CD4-positive, alpha-beta T cell treated with Interleukin-17A for 1 hour (primary cell): ENCODE data around the gene CLIC3.

Experiments
- DNase-seq: peaks from one replicate; pipeline ENCODE4 v3.0.0-alpha.2; 2020

CLIC3 gene

DNA sequence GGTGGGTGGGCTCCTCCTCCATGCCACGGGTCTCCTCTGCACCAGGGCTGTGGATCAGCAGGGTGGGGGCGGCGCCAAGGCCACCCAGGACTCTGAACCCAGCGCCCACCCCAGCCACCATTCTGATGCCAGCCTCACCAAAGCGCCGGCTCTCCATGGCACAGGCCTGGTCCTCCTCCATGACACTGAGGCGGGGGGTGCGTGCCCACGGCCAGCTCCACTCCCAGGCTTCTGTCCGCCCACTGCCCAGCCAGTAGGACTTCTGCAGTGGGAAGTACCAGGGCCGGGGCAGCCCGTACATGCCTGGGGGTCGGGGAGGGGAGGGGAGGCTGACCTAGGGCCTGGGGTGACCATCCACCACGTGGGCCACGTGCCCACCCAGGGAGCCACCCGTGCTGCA lies 20.1 kb upstream of the CLIC3 start:
- no peak for DNase-seq

DNA sequence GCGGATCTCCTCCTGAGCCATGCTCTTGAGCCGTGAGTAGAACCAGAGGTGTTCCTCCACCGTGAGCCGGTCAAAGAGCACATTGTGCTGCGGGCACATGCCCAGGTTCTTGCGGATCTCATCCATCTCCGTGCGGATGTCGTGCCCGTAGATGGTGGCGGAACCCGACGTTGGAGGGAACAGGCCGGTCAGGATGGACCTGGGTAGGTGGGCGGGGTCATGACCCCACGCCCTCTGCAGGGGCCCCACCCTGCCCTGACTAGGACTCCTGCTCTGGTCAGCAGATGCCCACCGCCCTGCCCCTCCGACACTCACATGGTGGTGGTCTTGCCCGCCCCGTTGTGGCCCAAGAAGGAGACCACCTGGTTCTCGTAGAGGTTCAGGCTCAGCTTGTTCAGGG lies 19.6 kb upstream of the CLIC3 start:
- no peak for DNase-seq

DNA sequence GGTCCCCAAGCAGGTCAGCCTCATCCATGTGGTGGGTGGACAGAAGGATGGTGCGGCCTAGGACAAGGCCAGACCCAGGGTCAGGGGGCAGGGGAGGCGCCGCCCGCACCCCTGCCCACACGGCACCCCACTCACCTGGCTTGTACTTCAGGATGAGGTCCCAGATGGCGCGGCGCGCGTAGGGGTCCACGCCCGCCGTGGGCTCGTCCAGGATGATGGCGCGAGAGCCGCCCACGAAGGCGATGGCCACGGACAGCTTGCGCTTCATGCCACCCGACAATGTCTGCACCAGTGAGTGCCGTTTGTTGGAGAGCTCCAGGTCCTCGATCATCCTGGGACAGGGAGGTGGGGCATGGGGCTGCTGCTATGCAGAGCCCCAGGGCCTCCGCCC lies 19.2 kb upstream of the CLIC3 start:
- DNase-seq: no peak

DNA sequence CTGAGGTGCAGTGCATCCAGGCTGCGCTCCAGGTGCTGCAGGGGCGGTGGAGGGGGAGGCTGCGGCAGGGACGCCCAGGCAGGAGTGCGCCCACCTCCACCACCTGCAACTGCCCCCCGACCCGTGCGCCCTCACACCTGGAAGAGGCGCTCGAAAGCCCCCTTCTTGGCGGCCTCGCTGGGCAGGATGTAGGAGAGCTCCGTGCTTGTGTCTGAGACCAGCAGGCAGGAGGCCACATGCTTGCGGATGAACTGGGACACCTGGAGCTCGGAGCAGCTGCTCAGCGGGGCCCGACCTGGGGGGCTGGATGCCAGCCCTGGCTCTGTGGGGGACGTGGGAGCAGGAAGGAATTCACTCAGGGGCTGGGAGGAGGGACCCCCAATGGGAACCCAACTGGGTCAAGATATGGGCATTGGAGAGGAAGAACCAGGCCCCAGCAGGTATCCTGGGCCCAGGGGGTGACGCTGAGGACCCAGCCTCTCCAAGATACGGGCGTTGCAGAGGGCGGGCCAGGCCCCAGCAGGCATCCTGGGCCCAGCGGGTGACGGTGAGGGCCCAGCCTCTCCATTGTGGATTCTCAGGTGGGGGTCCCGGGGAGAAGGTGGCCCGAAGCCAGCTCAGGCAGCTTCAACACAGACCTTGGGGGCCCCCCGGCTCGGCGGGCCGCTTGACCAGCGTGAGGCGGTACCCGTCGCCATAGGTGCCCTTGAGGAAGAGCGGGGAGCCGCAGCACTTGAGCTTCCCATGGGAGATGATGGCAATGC lies 18.6 kb upstream of the CLIC3 start:
- no peak for DNase-seq

DNA sequence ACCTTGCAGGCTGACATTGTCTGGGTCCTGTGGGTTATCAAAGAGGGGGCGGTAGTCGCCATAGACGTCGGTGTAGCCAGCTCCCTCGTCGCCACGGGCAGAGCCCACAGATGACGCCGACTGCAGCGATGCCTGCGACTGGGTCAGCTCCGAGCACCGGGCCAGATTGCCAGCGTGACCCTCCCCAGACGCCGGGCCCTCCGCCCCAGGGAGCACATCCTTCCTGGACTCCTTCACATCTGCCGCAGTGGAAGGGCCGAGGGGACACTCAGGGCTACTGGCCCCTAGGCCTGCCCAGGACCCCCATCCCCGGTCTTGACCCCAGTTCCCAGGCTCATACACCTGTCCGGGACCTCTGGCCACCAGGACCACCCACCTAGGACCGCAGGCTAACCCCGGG lies 17.8 kb upstream of the CLIC3 start:
- no peak for DNase-seq

DNA sequence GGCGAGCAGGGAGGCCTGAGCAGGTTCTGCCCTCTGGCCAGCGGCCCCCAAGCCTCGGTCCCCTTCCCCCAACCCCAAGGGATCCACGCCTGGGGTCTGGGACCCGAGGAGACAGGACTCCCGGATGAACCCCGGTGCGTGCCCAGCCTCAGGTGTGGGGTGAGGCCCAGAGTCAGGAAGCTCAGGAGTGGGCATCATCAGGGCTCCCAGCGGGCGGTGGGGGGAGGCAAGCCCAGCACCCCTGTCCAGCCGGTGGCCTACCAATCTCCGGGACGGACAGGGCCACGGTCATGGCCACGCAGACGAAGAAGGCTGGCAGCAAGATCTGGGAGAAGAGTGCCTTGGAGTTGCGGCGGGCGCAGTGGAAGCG lies 17.2 kb upstream of the CLIC3 start:
- no peak for DNase-seq

DNA sequence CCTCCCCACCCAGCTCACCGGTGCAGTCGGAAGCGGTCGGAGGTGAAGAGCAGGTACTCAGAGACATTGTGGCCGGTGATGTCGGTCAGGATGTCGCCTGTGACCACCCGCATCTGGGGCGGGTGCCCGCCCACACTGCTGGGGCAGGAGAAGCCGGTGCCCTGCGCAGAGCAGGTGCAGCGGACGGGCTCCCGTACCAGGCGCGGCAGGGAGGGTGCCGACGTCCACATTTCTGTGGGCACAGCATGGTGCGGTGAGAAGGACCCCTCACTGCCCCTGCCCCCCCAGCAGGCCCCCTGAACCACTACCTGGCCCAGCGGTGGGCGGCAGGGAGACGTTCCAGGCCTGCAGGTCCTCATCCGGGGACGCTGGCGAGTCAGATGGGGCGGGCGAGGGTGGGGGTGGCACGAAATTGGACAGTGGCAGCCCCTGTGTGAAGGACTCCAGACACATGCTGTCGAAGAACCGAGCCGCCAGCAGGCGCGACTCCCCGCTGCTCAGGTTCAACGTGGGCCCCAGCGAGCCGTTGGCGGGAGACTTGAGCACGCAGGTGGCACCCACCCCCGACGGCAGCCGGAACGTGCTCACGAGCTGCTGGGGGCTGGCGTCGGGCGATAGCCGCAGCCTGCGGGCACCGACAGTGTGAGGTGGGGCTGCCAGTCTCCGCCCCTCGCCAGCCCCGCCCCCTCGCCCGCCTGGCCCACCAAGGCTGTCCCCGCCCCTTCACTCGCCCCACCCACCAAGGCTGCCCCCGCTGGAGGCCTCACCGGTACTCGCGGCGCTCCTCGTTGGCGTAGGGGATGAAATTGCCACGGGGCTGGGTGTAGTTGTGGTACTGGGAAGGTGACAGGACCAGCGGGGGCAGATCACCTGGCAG lies 16.6 kb upstream of the CLIC3 start:
- no peak for DNase-seq

DNA sequence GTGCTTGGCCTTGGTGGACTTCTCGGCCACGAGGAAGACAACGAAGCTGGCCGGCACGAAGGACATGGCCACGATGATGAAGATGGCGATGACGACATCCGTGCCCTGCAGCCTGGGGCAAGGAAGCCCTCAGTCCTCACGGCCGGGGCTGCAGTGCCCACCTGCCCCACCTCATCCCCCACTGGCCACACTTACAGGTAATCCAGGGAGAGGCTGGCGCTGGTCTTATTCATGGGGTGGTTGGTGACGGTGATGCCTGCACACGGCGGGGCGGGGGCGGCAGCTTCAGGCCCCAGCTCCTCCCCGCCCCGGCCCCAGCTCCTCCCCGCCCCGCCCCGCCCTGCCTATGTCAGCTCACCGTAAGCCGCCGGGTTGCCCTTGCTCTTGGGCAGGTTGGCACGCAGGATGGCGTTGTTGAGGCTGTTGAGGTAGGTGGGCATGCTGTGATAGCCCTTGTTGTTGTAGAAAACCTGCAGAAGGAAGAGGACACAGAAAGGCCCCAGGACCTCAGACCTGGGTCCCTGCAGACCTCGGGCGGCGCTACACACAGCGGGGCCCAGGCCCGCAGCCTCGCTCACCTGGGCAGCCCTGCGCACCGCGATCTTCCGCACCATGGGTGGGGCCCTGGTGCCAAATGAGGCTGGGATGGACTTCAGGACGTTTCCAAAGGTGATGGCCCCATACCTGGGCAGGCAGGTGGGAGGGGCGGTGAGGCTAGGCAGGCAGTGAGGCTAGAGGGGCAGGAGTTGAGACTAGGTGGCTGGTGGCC lies 15.7 kb upstream of the CLIC3 start:
- no peak for DNase-seq

DNA sequence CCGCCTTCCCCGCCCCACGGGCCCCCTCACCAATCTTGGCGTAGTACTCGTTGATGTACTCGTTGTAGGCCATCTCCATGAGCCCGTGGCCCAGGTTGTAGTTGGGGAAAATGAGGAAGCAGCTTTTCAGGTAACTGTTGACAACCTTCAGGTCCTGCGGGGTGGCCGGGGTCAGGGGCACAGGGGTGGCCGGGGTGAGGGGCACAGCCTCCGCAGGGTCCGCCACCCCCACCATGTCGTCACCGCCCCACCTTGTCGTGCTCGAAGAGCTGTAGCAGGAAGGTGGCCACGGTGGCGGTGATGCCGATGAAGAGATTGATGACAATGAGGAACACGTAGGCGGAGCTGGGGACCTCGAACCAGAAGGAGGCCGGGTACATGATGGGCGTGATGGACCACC lies 14.8 kb upstream of the CLIC3 start:
- DNase-seq: no peak

DNA sequence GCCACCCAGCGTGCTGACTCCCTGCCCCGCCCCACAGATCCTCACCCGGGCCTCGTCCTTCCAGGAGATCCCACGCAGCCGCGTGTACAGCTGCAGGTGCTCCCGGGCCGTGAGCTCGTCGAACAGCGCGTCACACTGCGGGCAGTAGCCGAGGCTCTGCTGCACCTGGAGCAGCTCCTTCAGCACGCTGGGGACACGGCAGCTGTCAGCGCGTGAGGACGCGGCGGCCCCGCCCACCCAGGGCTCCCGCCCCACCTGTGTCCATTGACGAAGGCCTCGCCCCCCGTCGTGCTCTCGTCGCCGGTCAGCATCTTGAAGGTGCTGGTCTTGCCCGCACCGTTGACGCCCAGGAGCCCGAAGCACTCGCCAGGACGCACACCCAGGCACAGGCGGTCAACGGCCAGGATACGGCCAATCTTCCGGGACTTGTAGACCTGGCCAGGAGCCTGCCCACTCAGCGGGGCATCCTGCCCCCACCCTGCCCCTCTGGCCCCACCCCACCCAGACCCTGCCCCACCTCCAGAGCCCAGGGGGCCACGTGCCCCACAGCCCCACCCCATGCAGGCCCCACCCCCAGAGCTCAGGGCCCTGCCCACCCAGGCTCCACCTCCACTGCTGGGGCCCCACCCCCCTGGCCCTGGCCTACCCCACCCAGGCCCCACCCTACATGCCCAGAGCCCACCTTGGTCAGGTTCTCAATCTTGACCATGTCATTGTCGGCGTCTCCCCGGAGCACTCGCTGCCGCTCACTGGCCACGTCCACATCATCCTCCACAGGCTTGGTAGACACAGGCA lies 13.8 kb upstream of the CLIC3 start:
- no peak for DNase-seq

DNA sequence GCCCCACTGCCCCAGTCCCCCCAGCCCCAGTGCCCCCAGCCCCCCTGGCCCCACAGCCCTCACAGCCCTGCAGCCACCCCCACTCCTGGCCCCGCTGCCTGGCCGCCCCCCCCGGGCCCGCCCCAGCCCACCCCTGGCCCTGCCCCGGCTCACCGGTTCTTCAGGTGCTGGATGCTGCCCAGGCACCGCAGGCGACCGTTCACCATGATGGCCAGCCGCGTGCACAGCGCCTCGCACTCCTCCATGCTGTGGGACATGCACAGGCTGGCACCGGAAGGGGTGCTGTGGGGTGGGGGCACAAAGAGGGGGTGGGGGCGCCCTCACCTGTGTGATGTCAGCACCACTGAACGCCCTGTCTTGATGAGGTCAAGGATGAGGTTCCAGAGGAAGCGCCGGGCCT lies 12.8 kb upstream of the CLIC3 start:
- DNase-seq: no peak

DNA sequence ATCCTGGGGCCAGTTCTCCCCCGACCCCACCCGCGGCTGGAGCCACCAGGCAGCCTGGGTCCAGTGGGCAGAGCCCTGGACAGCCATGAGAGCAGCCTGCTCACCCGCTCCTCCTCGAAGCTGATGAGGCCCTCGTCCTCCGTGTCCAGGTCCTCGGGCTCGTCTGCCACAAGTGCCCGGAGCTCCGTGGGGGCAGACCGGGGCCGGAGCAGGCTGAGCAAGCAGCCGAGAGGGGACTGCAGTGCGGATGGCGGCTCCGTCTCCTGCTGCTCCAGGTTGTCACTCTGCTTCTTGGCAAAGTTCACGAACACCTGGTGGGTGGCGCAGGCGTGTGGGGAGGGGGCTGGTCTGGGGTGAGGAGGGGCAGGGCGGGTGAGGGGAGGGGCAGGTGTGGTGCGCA lies 11.9 kb upstream of the CLIC3 start:
- DNase-seq: no peak

DNA sequence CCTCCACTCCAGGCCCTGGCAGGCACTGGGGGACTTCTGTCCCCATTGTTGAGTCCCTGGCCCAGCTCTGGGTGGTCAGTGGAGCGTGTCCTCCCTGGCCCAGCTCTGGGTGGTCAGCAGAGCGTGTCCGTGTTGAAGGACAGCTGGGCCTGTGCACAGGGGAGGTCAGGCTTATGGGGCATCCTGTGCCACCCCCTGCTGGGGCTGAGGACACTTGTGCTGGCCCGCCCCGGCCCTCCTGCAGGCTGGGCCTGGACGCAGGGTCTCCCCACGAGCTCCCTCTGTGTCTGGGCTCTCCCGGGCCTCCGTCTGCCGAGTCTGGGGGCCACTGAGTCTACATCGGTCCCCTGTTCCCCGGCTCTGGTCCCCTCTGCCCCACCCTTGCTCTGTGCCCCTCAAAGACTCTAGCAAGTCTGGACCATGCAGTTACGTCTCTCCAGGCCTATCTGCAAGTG lies 11.5 kb upstream of the CLIC3 start:
- no peak for DNase-seq

DNA sequence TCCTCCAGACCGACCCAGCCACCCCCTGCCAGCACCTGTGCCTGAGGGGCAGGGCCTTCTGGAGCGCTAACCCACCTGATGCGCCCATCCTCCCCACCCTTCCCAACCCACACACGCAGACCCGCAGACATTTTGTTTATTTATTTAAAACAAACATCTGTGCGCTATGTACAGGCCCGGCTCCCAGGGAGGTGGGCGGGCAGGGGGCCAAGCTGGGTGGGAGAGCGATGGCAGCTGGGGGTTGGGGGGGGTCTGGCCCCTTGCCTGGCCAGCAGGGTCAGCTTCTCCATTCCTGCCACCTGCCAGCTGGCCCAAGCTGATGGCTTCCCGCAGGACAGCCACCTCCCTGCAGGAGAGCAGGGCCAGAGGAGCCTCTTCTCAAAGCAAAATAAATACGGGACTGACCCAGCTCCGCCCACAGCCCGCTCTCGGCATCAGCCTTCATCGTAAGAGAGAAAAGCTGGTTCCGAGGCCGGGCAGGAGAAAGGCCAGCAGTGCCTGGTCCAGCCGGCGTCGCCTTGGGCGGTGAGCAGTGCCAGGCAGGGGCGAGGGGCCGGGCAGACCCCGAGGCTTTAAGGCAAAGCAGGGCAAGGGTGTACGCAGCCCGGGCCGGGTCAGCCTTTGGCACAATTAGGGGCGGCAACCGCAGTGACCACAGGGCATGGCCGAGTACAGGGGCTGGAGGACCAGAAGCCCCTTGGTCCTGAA lies 10.9 kb upstream of the CLIC3 start:
- DNase-seq: no peak

DNA sequence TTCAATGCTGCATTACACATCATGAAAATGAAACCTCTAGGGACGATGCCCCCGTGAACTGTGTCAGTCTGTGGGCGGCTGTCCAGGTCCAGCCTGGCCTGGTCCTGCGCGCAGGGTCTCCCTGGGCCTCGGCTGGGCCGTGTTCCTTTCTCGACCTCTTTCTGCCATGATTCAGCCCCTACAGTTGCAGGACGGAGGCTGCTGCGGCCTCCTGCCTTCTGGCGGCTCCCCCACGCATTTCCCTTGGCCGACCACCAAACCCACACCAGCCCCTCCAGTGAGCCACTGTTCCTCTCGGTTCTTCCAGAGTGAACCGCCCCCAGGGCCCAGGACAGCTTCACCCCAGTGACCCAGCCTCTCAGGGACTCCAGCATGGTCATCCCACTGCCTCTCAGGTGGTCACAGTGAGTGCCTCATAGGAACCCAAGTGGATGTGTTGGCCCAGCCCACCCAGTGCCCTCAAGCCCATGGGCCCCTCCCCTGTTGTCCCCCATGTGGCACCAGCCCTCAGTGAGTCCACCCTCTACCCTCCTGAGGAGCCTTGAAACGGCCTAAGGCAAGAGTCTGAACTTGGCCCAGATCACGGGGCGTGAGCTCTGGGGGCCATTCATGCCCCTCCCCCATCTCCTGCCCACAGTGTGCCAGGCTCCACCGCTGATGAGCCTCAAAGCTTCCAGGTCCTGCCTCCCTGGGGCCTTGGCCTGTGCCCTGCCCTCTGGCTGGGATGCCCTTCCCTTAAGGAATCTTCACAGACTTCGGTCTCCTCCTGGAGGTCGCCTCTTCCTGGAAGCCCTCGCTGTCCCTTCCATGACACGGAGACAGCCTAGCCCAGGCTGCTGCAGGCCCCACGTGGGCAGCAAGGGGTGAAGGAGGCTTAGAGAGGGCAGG lies 10.0 kb upstream of the CLIC3 start:
- DNase-seq: no peak

DNA sequence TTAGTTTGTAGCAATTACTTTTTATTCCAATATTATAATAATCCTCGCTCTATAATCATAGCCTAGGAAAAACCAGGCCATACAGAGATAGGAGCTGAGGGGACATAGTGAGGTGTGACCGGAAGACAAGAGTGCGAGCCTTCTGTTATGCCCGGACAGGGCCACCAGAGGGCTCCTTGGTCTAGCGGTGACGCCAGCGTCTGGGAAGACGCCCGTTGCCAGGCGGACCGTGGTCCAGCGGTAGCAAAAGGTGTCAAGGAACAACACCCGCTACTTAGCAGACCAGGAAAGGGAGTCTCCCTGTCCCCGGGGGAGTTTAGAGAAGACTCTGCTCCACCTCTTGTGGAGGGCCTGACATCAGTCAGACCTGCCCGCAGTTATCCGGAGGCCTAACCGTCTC lies 7.9 kb upstream of the CLIC3 start:
- DNase-seq: peak; percentile 35

DNA sequence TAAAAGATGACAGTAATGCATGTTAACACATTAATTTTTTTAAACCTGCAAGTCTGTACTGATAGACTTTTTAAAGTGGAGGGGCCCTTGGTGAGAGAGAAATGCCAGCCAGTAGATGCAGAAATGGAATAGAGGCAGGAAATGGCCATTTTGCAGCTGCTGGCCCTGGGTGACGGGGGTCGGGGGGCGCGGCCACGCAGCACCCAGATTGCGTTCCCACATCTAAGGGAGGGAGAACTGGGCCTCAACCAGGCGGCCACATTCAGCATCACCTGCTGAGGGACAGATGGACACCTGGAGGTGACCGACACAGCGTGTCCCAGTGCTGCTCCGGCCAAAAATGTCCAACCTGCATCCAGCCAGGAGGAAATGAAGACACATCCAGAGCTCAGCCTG lies 6.3 kb upstream of the CLIC3 start:
- DNase-seq: no peak

DNA sequence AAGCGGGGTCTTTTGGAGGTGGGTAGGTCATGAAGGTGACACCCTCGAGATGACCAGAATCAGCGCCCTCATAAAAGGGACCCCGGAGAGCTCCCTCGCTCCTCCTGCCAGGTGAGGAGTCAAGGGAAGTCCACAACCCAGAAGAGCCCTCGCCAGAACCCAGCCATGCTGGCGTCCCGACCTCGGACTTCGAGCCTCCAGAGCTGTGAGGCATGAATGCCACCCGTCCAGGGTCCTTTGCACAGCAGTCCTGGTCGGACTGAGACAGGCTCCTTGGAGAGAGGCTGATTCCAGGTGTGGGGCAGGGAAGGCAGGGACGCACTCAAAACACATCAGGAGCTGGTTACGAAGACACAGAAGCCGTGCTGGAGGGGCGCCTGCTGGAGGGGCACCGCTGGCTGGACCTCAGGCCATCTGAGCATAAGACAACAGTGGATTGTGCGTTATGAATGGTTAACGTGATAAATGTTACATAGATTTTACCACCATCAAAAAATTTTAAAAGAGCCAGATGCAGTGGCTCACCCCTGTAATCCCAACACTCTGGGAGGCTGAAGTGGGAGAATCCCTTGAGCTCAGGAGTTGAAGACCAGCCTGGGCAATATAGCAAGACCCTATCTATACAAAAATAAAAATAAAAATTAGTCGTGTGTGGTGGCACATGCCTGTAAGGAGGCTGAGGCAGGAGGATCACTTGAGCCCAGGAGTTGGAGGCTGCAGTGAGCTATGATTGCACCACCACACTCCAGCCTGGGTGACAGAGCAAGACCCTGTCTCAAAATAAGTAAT lies 5.7 kb upstream of the CLIC3 start:
- DNase-seq: no peak

DNA sequence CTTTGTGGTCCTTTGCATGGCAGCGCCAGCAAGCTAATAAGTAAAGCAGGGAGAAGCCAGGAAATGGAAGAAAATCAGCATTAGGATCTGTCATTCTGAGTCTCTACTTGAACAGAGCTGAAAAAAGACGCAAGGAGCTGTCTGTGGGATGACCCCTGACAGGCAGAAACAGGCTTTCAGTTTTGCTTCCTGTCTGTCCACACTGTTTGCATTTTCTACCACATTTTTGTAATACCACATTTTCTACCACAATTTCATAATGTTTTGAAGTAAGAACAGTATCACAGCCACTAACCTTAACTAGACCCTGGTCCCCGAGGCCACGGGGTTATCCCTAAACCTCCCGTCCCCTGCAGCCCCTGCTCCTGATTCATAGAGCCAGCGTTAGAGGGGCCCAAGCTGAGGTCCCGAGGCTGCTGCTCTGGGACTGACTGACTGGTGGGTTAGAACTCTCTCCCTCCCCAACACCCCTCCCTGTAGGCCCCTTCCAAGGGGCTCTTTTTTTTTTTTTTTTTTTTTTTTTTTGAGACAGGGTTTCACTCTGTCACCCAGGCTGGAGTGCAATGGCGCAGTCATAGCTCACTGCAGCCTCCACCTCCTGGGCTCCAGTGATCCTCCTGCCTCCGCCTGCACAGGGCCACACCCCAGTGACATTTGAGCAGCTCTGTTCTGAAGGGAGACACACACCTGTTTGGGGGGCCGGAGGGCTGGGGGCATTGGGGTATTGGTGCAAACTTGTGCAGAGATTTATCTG lies 4.0 kb upstream of the CLIC3 start:
- DNase-seq: peak; percentile 58
